ENCODE results near the gene RIC1. TPM values are rescaled to one million over a fixed set of nuclear protein-coding genes. Genes with fewer than 3 reads are reported as not detected.

Gene RIC1
- total RNA-seq, 4 donors from 2014 or later = 34.0 to 153 (median 37.3) TPM

- Histone ChIP-seq H3K9me3 (no peaks in the 10 kb centered on the region), H3K36me3 (no peaks in the 10 kb centered on the region), H3K27ac (peak overlapping the region; percentile 89 to 98 (median 93)), H3K27me3 (no peaks in the 10 kb centered on the region), H3K4me3 (peak overlapping the region; percentile 64 to 97 (median 94)), H3K4me1 (peaks cover 38 to 60% of the 10 kb centered on the region in 2 donors)
- no peak for DNase-seq
- no peak for TF ChIP-seq CTCF (IDR thresholded peaks at IDR 0.05 in 4 of 5, conservative IDR thresholded peaks at IDR 0.05 in 1 of 5)
- no peak for TF ChIP-seq POLR2A (IDR thresholded peaks at IDR 0.05)
- peak; percentile 1 to 3 for ATAC-seq
- in situ Hi-C loops (cut with MboI; ENCODE audit: low sequenced_read_pairs in 4 of 4) (loop anchor here in 2 of 4 donors (10.0 to 25.0 kb wide), 2 partner anchors 384 to 943 kb away; partner anchors contain the start of gene RANBP6 (in 1 of the 2)), intact Hi-C loops (cut with DNase I; ENCODE audit: low total_unique reads) (loop anchor here (2.0 to 5.0 kb wide), 5 partner anchors 19 to 951 kb away; partner anchors contain the start of genes CDC37L1, ERMP1 and RANBP6)
These were observed 751 bp upstream of the RIC1 start for GRCh38 chr9:5628183-5628529.

GRCh38 chr9:5629312-5630080, 589 bp downstream of the RIC1 start:
- H3K4me3 ChIP-seq = peak overlapping the region; percentile 70 to 97 (median 94)
- peak in 1 of 2 donors; percentile 41 for DNase-seq
- intact Hi-C loops (cut with DNase I; ENCODE audit: low total_unique reads) (loop anchor here (2.0 to 5.0 kb wide), 5 partner anchors 21 to 952 kb away; partner anchors contain the start of genes CDC37L1, ERMP1 and RANBP6), in situ Hi-C loops (cut with MboI; ENCODE audit: low sequenced_read_pairs in 4 of 4) (loop anchor here in 2 of 4 donors (10.0 to 25.0 kb wide), 2 partner anchors 383 to 945 kb away; partner anchors contain the start of gene RANBP6 (in 1 of the 2))
- peaks cover 45 to 63% of the 10 kb centered on the region in 2 donors for H3K4me1 ChIP-seq
- H3K36me3 ChIP-seq = no peaks in the 10 kb centered on the region
- peak overlapping the region; percentile 89 to 98 (median 93) for H3K27ac ChIP-seq
- ATAC-seq = peak in 1 of 2 donors; percentile 13
- no peaks in the 10 kb centered on the region for H3K9me3 ChIP-seq
- H3K27me3 ChIP-seq = no peaks in the 10 kb centered on the region
- TF ChIP-seq POLR2A (IDR thresholded peaks at IDR 0.05) (no peak), CTCF (IDR thresholded peaks at IDR 0.05 in 4 of 5, conservative IDR thresholded peaks at IDR 0.05 in 1 of 5) (peak in 1 of 5 experiments; percentile 5)

- peak overlapping the region; percentile 70 to 97 (median 94) for H3K4me3 ChIP-seq
- no peaks in the 10 kb centered on the region for H3K36me3 ChIP-seq
- no peak for TF ChIP-seq CTCF (IDR thresholded peaks at IDR 0.05 in 4 of 5, conservative IDR thresholded peaks at IDR 0.05 in 1 of 5)
- no peak for TF ChIP-seq POLR2A (IDR thresholded peaks at IDR 0.05)
- H3K27me3 ChIP-seq = no peaks in the 10 kb centered on the region
- intact Hi-C loops (cut with DNase I; ENCODE audit: low total_unique reads) (no loop called here), in situ Hi-C loops (cut with MboI; ENCODE audit: low sequenced_read_pairs in 4 of 4) (loop anchor here in 1 of 4 donors (25.0 kb wide), 1 partner anchor 382 kb away; the partner anchor contains the start of gene RANBP6)
- H3K9me3 ChIP-seq = no peaks in the 10 kb centered on the region
- no peak for ATAC-seq
- DNase-seq = no peak
- H3K4me1 ChIP-seq = peaks cover 45 to 64% of the 10 kb centered on the region in 2 donors
- peak overlapping the region; percentile 89 to 98 (median 93) for H3K27ac ChIP-seq
These were observed 1.2 kb downstream of the RIC1 start for GRCh38 chr9:5630081-5630507.

- no peaks in the 10 kb centered on the region for H3K36me3 ChIP-seq
- in situ Hi-C loops (cut with MboI; ENCODE audit: low sequenced_read_pairs in 4 of 4) (loop anchor here in 1 of 4 donors (25.0 kb wide), 1 partner anchor 381 kb away; the partner anchor contains the start of gene RANBP6), intact Hi-C loops (cut with DNase I; ENCODE audit: low total_unique reads) (no loop called here)
- no peaks in the 10 kb centered on the region for H3K27me3 ChIP-seq
- H3K4me1 ChIP-seq = peaks cover 37 to 55% of the 10 kb centered on the region in 2 donors
- peak overlapping the region; percentile 70 to 97 (median 94) for H3K4me3 ChIP-seq
- H3K27ac ChIP-seq = peak overlapping the region; percentile 10 to 98 (median 50)
- no peak for TF ChIP-seq CTCF (IDR thresholded peaks at IDR 0.05 in 4 of 5, conservative IDR thresholded peaks at IDR 0.05 in 1 of 5)
- ATAC-seq (no peak), DNase-seq (no peak)
- no peaks in the 10 kb centered on the region for H3K9me3 ChIP-seq
These were observed 2.1 kb downstream of the RIC1 start for GRCh38 chr9:5631026-5631425.
